Lower leg skin (tissue), 3 donors: Measurements from ENCODE around the gene RPLP2.

Source experiments
- CTCF ChIP-seq, 3 donors: fragments of 450-650 bp; IDR thresholded peaks; one replicate each; pipeline ENCODE4 v1.5.1; 2016; ENCODE audit warnings: antibody characterized with exemption in 3 of 3, mild to moderate bottlenecking in 3 of 3, moderate library complexity in 2 of 3
- POLR2A ChIP-seq, 2 donors: fragments of 450-650 bp; IDR thresholded peaks; one replicate each; pipeline ENCODE4 v1.6.1; 2016 to 2017; ENCODE audit warnings: antibody characterized with exemption in 2 of 2, mild to moderate bottlenecking in 1 of 2, moderate library complexity in 1 of 2

DNA sequence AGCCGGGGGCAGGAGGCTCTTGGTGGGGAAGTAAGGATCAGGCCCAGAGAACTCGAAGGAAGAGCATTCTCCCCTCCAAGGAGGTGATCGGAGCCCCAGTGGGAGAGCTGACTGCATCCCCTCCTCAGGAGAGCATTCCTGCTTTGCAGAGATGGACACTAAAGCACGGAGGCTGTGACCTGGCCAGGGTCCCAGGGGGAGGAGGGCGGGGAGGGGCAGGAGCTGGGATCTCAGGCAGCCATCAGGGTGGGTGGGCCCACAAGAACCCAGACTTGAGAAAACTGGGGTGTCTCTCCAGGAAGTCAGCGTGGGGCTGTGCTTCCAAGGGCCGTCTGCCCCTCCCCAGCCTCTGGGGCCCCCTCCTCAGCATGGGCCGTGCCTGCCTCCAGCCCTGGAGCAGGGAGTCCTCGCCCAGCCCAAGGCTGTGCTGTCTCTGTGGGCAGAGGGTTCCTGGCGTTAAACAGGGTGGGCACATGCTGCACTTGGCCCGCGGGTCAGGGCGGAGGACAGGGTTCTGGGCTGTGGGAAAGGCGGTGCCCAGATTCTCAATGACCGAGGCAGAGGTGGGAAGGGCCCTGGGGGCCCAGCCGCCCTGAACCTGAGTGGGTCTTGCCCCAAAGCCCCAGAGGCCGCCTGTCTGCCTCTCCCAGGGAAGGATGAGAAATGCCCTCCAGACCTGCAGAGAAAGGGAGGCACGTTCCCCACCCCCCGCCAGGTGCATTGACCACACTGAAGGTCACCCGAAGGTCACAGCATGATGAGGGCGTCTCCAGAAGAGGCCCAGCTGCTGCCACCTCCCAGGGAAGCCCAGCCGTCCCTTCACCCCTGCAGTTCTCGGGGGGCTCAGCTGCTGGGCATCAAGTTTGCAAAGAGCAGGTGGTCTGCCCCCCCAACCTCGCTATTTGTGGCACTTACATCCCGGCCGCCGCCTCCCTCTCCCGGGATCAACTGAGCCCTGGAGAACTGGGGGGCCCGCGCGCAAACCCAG lies 20.5 kb upstream of the RPLP2 start:
- TF ChIP-seq CTCF (IDR thresholded peaks at IDR 0.05) (no peak), POLR2A (IDR thresholded peaks at IDR 0.05) (no peak)
